HepG2 (cell line): Measurements from ENCODE around the gene FZD4. TPM values are rescaled to one million over a fixed set of nuclear protein-coding genes. Genes with fewer than 3 reads are reported as not detected.

Source experiments
- AKAP8 ChIP-seq: sonication (generic); formaldehyde crosslinking; IDR thresholded peaks from 2 replicates; pipeline ENCODE4 v1.5.1; 2020; ENCODE audit warnings: mild to moderate bottlenecking, missing genetic modification reagents
- ATF6 ChIP-seq: sonication (generic); formaldehyde crosslinking; conservative IDR thresholded peaks from 2 replicates; pipeline ENCODE4 v1.4.0; 2020; ENCODE audit warnings: missing genetic modification reagents
- CBX5 ChIP-seq: sonication (generic); formaldehyde crosslinking; IDR thresholded peaks from 2 replicates; pipeline ENCODE4 v1.4.0; 2020; ENCODE audit warnings: missing genetic modification reagents, borderline replicate concordance
- CCAR2 ChIP-seq: fragments of 200-400 bp; formaldehyde crosslinking; optimal IDR thresholded peaks from 2 replicates; pipeline ENCODE3; 2018; ENCODE audit warnings: low read depth, mild to moderate bottlenecking, low read length, moderate library complexity
- CREB1 ChIP-seq, 2 experiments: fragments of 450-650 bp in 1 of 2; IDR thresholded peaks; 2 replicates each; pipeline ENCODE4 v1.6.1; 2016 to 2017; ENCODE audit warnings: control low read depth in 1 of 2, mild to moderate bottlenecking in 1 of 2, missing compliant biosample characterization in 1 of 2, missing genetic modification characterization in 1 of 2
- E2F5 ChIP-seq: sonication (generic); formaldehyde crosslinking; conservative IDR thresholded peaks from 2 replicates; pipeline ENCODE4 v1.4.0; 2020; ENCODE audit warnings: missing genetic modification reagents
- IRF2 ChIP-seq: IDR thresholded peaks from 2 replicates; pipeline ENCODE4 v1.6.1; 2018; ENCODE audit warnings: missing genetic modification reagents, missing compliant biosample characterization
- KDM2A ChIP-seq: sonication (generic); formaldehyde crosslinking; IDR thresholded peaks from 2 replicates; pipeline ENCODE4 v1.4.0; 2020; ENCODE audit warnings: low read depth, missing genetic modification reagents, borderline replicate concordance
- KLF16 ChIP-seq, 2 experiments: sonication (generic) in 1 of 2; formaldehyde crosslinking in 1 of 2; IDR thresholded peaks; 2 replicates each; pipeline versions ENCODE4 v1.6.1 to v1.8.0; 2016 to 2023; ENCODE audit warnings: missing genetic modification reagents in 2 of 2, missing compliant biosample characterization in 1 of 2
- LRRFIP1 ChIP-seq: sonication (generic); formaldehyde crosslinking; conservative IDR thresholded peaks from 2 replicates; pipeline ENCODE4 v1.4.0; 2020; ENCODE audit warnings: missing genetic modification reagents
- NCOA5 ChIP-seq: sonication (generic); formaldehyde crosslinking; IDR thresholded peaks from 2 replicates; pipeline ENCODE4 v1.4.0; 2020; ENCODE audit warnings: missing genetic modification reagents
- NFE2L1 ChIP-seq: sonication (generic); formaldehyde crosslinking; IDR thresholded peaks from 2 replicates; pipeline ENCODE4 v1.4.0; 2020; ENCODE audit warnings: missing genetic modification reagents, mild to moderate bottlenecking, borderline replicate concordance
- SALL2 ChIP-seq: sonication (generic); formaldehyde crosslinking; IDR thresholded peaks from 2 replicates; pipeline ENCODE4 v1.8.1; 2023; ENCODE audit warnings: mild to moderate bottlenecking, missing genetic modification reagents, inconsistent platforms
- THYN1 ChIP-seq: sonication (generic); formaldehyde crosslinking; IDR thresholded peaks from 2 replicates; pipeline ENCODE4 v1.8.1; 2023; ENCODE audit warnings: low read depth, mild to moderate bottlenecking, moderate library complexity, missing genetic modification reagents, borderline replicate concordance
- ZBTB43 ChIP-seq: sonication (generic); formaldehyde crosslinking; conservative IDR thresholded peaks from 2 replicates; pipeline ENCODE4 v1.4.0; 2020; ENCODE audit warnings: missing genetic modification reagents
- ZFP36L1 ChIP-seq: sonication (generic); formaldehyde crosslinking; IDR thresholded peaks from 2 replicates; pipeline ENCODE4 v1.8.0; 2022; ENCODE audit warnings: mild to moderate bottlenecking, missing genetic modification reagents, moderate library complexity
- ZNF263 ChIP-seq: sonication (generic); formaldehyde crosslinking; IDR thresholded peaks from 2 replicates; pipeline ENCODE4 v1.4.0; 2020; ENCODE audit warnings: missing genetic modification reagents
- ZNF33B ChIP-seq: sonication (generic); formaldehyde crosslinking; IDR thresholded peaks from 2 replicates; pipeline ENCODE4 v1.5.1; 2020; ENCODE audit warnings: mild to moderate bottlenecking, missing genetic modification reagents
- ZNF431 ChIP-seq: sonication (generic); formaldehyde crosslinking; IDR thresholded peaks from 2 replicates; pipeline ENCODE4 v1.9.0; 2022; ENCODE audit warnings: missing genetic modification reagents, low read depth, mild to moderate bottlenecking, borderline replicate concordance
- ZNF484 ChIP-seq: sonication (generic); formaldehyde crosslinking; IDR thresholded peaks from 2 replicates; pipeline ENCODE4 v1.5.1; 2020; ENCODE audit warnings: mild to moderate bottlenecking, low read depth, missing genetic modification reagents, borderline replicate concordance
- ZNF614 ChIP-seq: IDR thresholded peaks from 2 replicates; pipeline ENCODE4 v1.6.1; 2018; ENCODE audit warnings: missing biosample characterization, missing genetic modification reagents, inconsistent platforms, borderline replicate concordance
- ZNF740 ChIP-seq: sonication (generic); formaldehyde crosslinking; IDR thresholded peaks from 2 replicates; pipeline ENCODE4 v1.4.0; 2020; ENCODE audit warnings: missing genetic modification reagents
- polyA plus RNA-seq, 8 experiments: library from polyadenylated mRNA; depleted of rRNA in 3 of 8; stranded (reverse) in 7 of 8; unstranded in 1 of 8; fragments of >200 nt; fragmentation: Illumina TruSeq in 4 of 8; extraction: Trizol in 4 of 8; gene quantifications; 2 replicates each; pipeline versions ENCODE4 v1.2.1 to v1.2.3, GENCODE V29; 2011 to 2016; ENCODE audit warnings: low read depth in 4 of 8, missing spikeins in 1 of 8, mixed read lengths in 1 of 8; ENCODE audit not compliant: insufficient read depth in 1 of 8
- total RNA-seq, 5 experiments: library from RNA; depleted of rRNA; stranded (reverse); fragments of >200 nt; fragmentation: Illumina TruSeq; extraction: Trizol; gene quantifications; 2 replicates each; pipeline ENCODE4 v1.2.3, GENCODE V29; 2016; ENCODE audit warnings: low read depth in 1 of 5

The FZD4 gene
- total and polyA plus RNA-seq, 2 of the 13 experiments (the other 11 are each of a cell fraction or from before 2014, with no cell fraction given): 46.5 to 70.4 TPM

GRCh38 chr11:86955361-86956120, at the start of gene FZD4 (continued):
- TF ChIP-seq LRRFIP1 (CRISPR knock-in tag) (no peak), ZNF614 (CRISPR knock-in tag) (0 out of 2 replicates have a peak, but pooled peaks have one; percentile 42), THYN1 (no peak), NCOA5 (no peak), ZNF484 (CRISPR knock-in tag) (no peak), AKAP8 (CRISPR knock-in tag) (no peak), CREB1 (IDR thresholded peaks at IDR 0.05) (no peak), CREB1 (CRISPR knock-in tag; IDR thresholded peaks at IDR 0.05) (no peak), CBX5 (peak; percentile 60; the same call in 1 of the 2 replicates), ZBTB43 (CRISPR knock-in tag) (0 out of 2 replicates have a peak, but pooled peaks have one; percentile 18), ZNF431 (CRISPR knock-in tag) (peak; percentile 29), CCAR2 (no peak), ZFP36L1 (CRISPR knock-in tag) (peak; percentile 91; the same call in 1 of the 2 replicates), KDM2A (CRISPR knock-in tag) (peak; percentile 81), E2F5 (CRISPR knock-in tag) (no peak), NFE2L1 (no peak), SALL2 (CRISPR knock-in tag) (peak; percentile 47; the same call in 1 of the 2 replicates), KLF16 (CRISPR knock-in tag; IDR thresholded peaks at IDR 0.05) (peak in 1 of 2 experiments; percentile 80; a peak in 1 of 4 replicates), IRF2 (CRISPR knock-in tag) (peak; percentile 60), ZNF33B (CRISPR knock-in tag) (peak; percentile 57; the same call in 1 of the 2 replicates), ZNF263 (CRISPR knock-in tag) (peak; percentile 30), ZNF740 (CRISPR knock-in tag) (no peak), ATF6 (CRISPR knock-in tag) (0 out of 2 replicates have a peak, but pooled peaks have one; percentile 15)
